RCC 7860 (cell line): ENCODE results near the gene CSRP3.

Experiments used
- DNase-seq: peaks from one replicate; pipeline ENCODE4 v3.0.0-alpha.2; 2015; ENCODE audit warnings: low spot score
- FAIRE-seq: peaks from 2 replicates; lab custom pipeline; 2012; peaks lifted over from hg19 to GRCh38; lab: Jason Lieb, UNC

Gene CSRP3

GRCh38 chr11:19201737-19202605 is at the start of gene CSRP3:
Gene CSRP3 (minus strand): TSS chr11:19201983. CDS start chr11:19192448, 9,535 bp downstream.
- DNase-seq (no peak), FAIRE-seq (peak; percentile 16)

- FAIRE-seq, result no peak
- DNase-seq, result no peak
These were observed 49.8 kb upstream of the CSRP3 start for GRCh38 chr11:19251577-19251976.

- FAIRE-seq, result no peak
- no peak for DNase-seq
These were observed 45.0 kb upstream of the CSRP3 start for GRCh38 chr11:19246816-19247215.

GRCh38 chr11:19245351-19245750 is 43.6 kb upstream of the CSRP3 start:
- FAIRE-seq (no peak), DNase-seq (no peak)

GRCh38 chr11:19244621-19245020 is 42.8 kb upstream of the CSRP3 start:
- DNase-seq (peak; percentile 43), FAIRE-seq (no peak)

GRCh38 chr11:19244084-19244483 is 42.3 kb upstream of the CSRP3 start:
- FAIRE-seq (no peak), DNase-seq (no peak)

- no peak for FAIRE-seq
- no peak for DNase-seq
These were observed 41.8 kb upstream of the CSRP3 start for GRCh38 chr11:19243613-19244012.

- FAIRE-seq (no peak), DNase-seq (no peak)
These were observed 41.4 kb upstream of the CSRP3 start for GRCh38 chr11:19243143-19243542.

GRCh38 chr11:19242179-19242932 is 40.6 kb upstream of the CSRP3 start:
- no peak for DNase-seq
- no peak for FAIRE-seq

- DNase-seq (no peak), FAIRE-seq (no peak)
These were observed 39.7 kb upstream of the CSRP3 start for GRCh38 chr11:19241260-19242178.

- FAIRE-seq (peak; percentile 73), DNase-seq (peak; percentile 91)
These were observed 38.9 kb upstream of the CSRP3 start, which contains the start of gene E2F8 for GRCh38 chr11:19240420-19241259. Gene E2F8 (minus strand): TSS chr11:19240945. CDS start chr11:19240121, 824 bp downstream.

- DNase-seq, result no peak
- no peak for FAIRE-seq
These were observed 37.3 kb upstream of the CSRP3 start for GRCh38 chr11:19239039-19239438.

GRCh38 chr11:19237813-19238212 is 36.0 kb upstream of the CSRP3 start:
- DNase-seq, result no peak
- no peak for FAIRE-seq

GRCh38 chr11:19237381-19237780 is 35.6 kb upstream of the CSRP3 start:
- FAIRE-seq (no peak), DNase-seq (no peak)

- FAIRE-seq (no peak), DNase-seq (no peak)
These were observed 32.5 kb upstream of the CSRP3 start for GRCh38 chr11:19234231-19234817.

- DNase-seq (peak; percentile 72), FAIRE-seq (peak; percentile 89)
These were observed 31.2 kb upstream of the CSRP3 start for GRCh38 chr11:19232910-19233503.

- DNase-seq, result no peak
- FAIRE-seq, result no peak
These were observed 27.9 kb upstream of the CSRP3 start for GRCh38 chr11:19229671-19230070.

GRCh38 chr11:19228968-19229367 is 27.2 kb upstream of the CSRP3 start:
- FAIRE-seq (no peak), DNase-seq (no peak)
